Natural killer cell (primary cell): ENCODE results near the gene KCNIP2. TPM values are rescaled to one million over a fixed set of nuclear protein-coding genes. Genes with fewer than 3 reads are reported as not detected.

Source experiments
- ATAC-seq, 3 donors: fragments of 150-1000 bp in 2 of 3; fragments of 200-7000 bp in 1 of 3; cut with Tn5 transposase; 1 replicate in 1 of 3; 2 replicates in 2 of 3; pipeline ENCODE4 v1.10.0; 2021; ENCODE audit warnings: mild to moderate bottlenecking in 2 of 3, moderate library complexity in 2 of 3
- DNase-seq, 2 donors: peaks; one replicate each; pipeline versions ENCODE4 v3.0.0 to v3.0.0-alpha.2; 2013 to 2021; ENCODE audit warnings: mixed read lengths in 1 of 2
- H3K27ac ChIP-seq: one replicate; pipeline ENCODE4 v1.5.1; 2013; ENCODE audit warnings: mild to moderate bottlenecking, low read length
- H3K27me3 ChIP-seq: one replicate; pipeline ENCODE4 v1.6.1; 2013; ENCODE audit warnings: low read length; ENCODE audit not compliant: control insufficient read depth, insufficient read depth
- H3K36me3 ChIP-seq: one replicate; pipeline ENCODE4 v1.6.1; 2013; ENCODE audit warnings: low read length; ENCODE audit not compliant: control insufficient read depth, insufficient read depth
- H3K4me1 ChIP-seq: one replicate; pipeline ENCODE4 v1.6.1; 2013; ENCODE audit warnings: low read length; ENCODE audit not compliant: control insufficient read depth, insufficient read depth
- H3K4me3 ChIP-seq: one replicate; pipeline ENCODE4 v1.5.1; 2013; ENCODE audit warnings: low read length
- H3K9me3 ChIP-seq: one replicate; pipeline ENCODE4 v1.6.1; 2013; ENCODE audit warnings: low read length; ENCODE audit not compliant: control insufficient read depth, insufficient read depth
- H3K27ac Mint-ChIP-seq, 2 donors: one replicate each; pipeline ENCODE4 v1.8.0; 2022; ENCODE audit warnings: mild to moderate bottlenecking in 2 of 2, mixed read lengths in 2 of 2, moderate library complexity in 1 of 2
- H3K27me3 Mint-ChIP-seq, 2 donors: one replicate each; pipeline ENCODE4 v1.8.0; 2022; ENCODE audit warnings: low read depth in 2 of 2, mixed read lengths in 2 of 2
- H3K36me3 Mint-ChIP-seq: one replicate; pipeline ENCODE4 v1.8.0; 2022; ENCODE audit warnings: mixed read lengths
- H3K4me1 Mint-ChIP-seq, 2 donors: one replicate each; pipeline ENCODE4 v1.8.0; 2022; ENCODE audit warnings: mixed read lengths in 2 of 2
- H3K4me3 Mint-ChIP-seq: one replicate; pipeline ENCODE4 v1.8.0; 2022; ENCODE audit warnings: mild to moderate bottlenecking, moderate library complexity, mixed read lengths
- H3K9me3 Mint-ChIP-seq, 2 donors: one replicate each; pipeline ENCODE4 v1.8.0; 2022; ENCODE audit warnings: mixed read lengths in 2 of 2
- CTCF ChIP-seq: fragments of 200-600 bp; IDR thresholded peaks from one replicate; pipeline ENCODE4 v1.8.0; 2022; ENCODE audit warnings: antibody characterized with exemption
- WGBS: methylation state at CpG from one replicate; pipeline ENCODE4 v1.1.7; 2013; ENCODE audit warnings: missing lambda C conversion rate; ENCODE audit not compliant: insufficient coverage; 5-methylcytosine and 5-hydroxymethylcytosine counted together
- intact Hi-C: fragments of 100-400 bp; cut with micrococcal nuclease; formaldehyde crosslinking; loops from one replicate; pipeline ENCODE4 v1.14.2; 2022
- total RNA-seq, 4 donors: library from RNA; stranded (reverse); fragments of 120-200 nt in 1 of 4; gene quantifications; one replicate each; pipeline versions ENCODE4 v1.2.3 to v1.2.4, GENCODE V29; 2013 to 2022

Gene KCNIP2
- total RNA-seq, 3 donors from 2014 or later (not counting 1 experiment from before 2014, with no cell fraction given): 0.97 to 2.0 (median 1.6) TPM

- H3K27ac Mint-ChIP-seq: peak overlapping the region; percentile 93 to 96
- Histone ChIP-seq H3K4me1 (peaks cover 52% of the 10 kb centered on the region), H3K27ac (peak overlapping the region; percentile 70), H3K36me3 (peaks cover 34% of the 10 kb centered on the region), H3K9me3 (no peaks in the 10 kb centered on the region), H3K27me3 (peaks cover 3% of the 10 kb centered on the region), H3K4me3 (peak overlapping the region; percentile 77)
- TF ChIP-seq CTCF: no peak
- peak overlapping the region; percentile 100 for H3K4me3 Mint-ChIP-seq
- 81% methylated on average over 10 of the region's 10 CpGs for WGBS
- peaks cover 12% of the 10 kb centered on the region for H3K36me3 Mint-ChIP-seq
- no peak for ATAC-seq
- H3K27me3 Mint-ChIP-seq: peaks cover 6% of the 10 kb centered on the region in 2 donors
- DNase-seq: no peak
- H3K4me1 Mint-ChIP-seq: peaks cover 54 to 56% of the 10 kb centered on the region in 2 donors
- intact Hi-C loops: loop anchor here (1.0 to 5.0 kb wide), 3 partner anchors 35 to 571 kb away; partner anchors contain the start of gene OGA
- H3K9me3 Mint-ChIP-seq: no peaks in the 10 kb centered on the region
These were observed 59.9 kb downstream of the KCNIP2 start for GRCh38 chr10:101783736-101784118.

- Mint-ChIP-seq H3K4me3 (peak within 1 kb of the TSS; percentile 100), H3K9me3 (no peaks in the 10 kb centered on the region), H3K27me3 (peaks cover 7 to 11% of the 10 kb centered on the region in 2 donors), H3K36me3 (peaks cover 12% of the 10 kb centered on the region), H3K27ac (peak within 1 kb of the TSS; percentile 93 to 96), H3K4me1 (peaks cover 55 to 58% of the 10 kb centered on the region in 2 donors)
- H3K9me3 ChIP-seq: no peaks in the 10 kb centered on the region
- intact Hi-C loops: loop anchor here (1.0 to 5.0 kb wide), 3 partner anchors 35 to 570 kb away; partner anchors contain the start of gene OGA
- H3K4me3 ChIP-seq: peak within 1 kb of the TSS; percentile 77
- peak; percentile 78 to 83 (median 82) for ATAC-seq
- peaks cover 55% of the 10 kb centered on the region for H3K4me1 ChIP-seq
- under 1% methylated on average over 53 of the region's 57 CpGs for WGBS
- H3K36me3 ChIP-seq: peaks cover 33% of the 10 kb centered on the region
- DNase-seq: peak; percentile 75 to 86
- TF ChIP-seq CTCF: no peak
- H3K27me3 ChIP-seq: peaks cover 9% of the 10 kb centered on the region
- peak within 1 kb of the TSS; percentile 70 for H3K27ac ChIP-seq
These were observed 60.5 kb downstream of the KCNIP2 start, which contains the start of gene NPM3 for GRCh38 chr10:101782811-101783735. TSS of gene NPM3 (minus strand) at chr10:101783446. CDS start at chr10:101783390, 56 bp downstream.

- Histone ChIP-seq H3K4me1 (peaks cover 55% of the 10 kb centered on the region), H3K4me3 (peak overlapping the region; percentile 77), H3K9me3 (no peaks in the 10 kb centered on the region), H3K27me3 (peaks cover 16% of the 10 kb centered on the region), H3K36me3 (peaks cover 26% of the 10 kb centered on the region), H3K27ac (no peak overlapping the region)
- Mint-ChIP-seq H3K27ac (peak overlapping the region; percentile 93 to 96), H3K36me3 (peaks cover 12% of the 10 kb centered on the region), H3K27me3 (peaks cover 16 to 20% of the 10 kb centered on the region in 2 donors), H3K4me1 (peaks cover 55 to 58% of the 10 kb centered on the region in 2 donors), H3K4me3 (peak overlapping the region; percentile 100), H3K9me3 (no peaks in the 10 kb centered on the region)
- no peak for TF ChIP-seq CTCF
- 61% methylated on average over 11 of the region's 17 CpGs for WGBS
- ATAC-seq: no peak
- intact Hi-C loops: loop anchor here (2.0 to 5.0 kb wide), 3 partner anchors 179 to 569 kb away; no protein-coding TSS in a partner anchor
- no peak for DNase-seq
These were observed 61.4 kb downstream of the KCNIP2 start for GRCh38 chr10:101781984-101782810.
